HG03521 (cell line): ENCODE data around the gene PLCB1.

Experiments
- ATAC-seq: cut with Tn5 transposase; IDR thresholded peaks from one replicate; pipeline ENCODE4 v1.9.1; 2021; ENCODE audit warnings: mild to moderate bottlenecking, moderate library complexity; ENCODE audit not compliant: unreplicated experiment

The PLCB1 gene

DNA sequence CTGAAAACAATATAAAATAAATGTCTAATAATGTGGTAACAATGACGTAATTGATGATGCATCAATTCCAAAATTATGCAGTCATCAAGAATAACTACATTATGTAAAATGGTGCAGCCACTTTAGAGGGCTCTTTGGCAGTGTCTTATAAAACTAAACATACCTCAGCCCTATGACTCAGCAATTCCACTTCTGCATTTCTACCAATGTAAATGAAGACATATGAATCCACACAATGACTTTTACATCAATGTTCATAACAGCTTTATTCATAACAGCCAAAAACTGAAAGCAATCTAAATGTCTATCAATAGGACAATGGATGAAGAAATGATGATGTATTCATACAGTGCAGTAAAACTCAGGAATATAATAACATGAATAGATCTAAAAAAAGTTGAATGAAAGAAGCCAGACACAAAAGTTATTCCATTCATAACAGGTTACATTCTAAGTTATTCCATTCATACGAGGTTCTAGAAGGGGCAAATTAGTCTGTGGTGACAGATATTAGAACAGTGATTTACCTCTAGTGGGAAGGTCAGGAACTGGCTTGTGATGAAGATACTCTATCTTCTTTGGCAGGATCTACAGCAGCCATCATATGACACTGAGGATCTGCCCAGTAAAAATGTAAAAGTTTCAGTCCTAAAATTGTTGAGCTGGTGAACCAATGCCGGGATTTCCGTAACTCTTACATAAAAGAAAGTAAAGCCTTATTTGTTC lies 396.1 kb downstream of the PLCB1 start:
- ATAC-seq = no peak

DNA sequence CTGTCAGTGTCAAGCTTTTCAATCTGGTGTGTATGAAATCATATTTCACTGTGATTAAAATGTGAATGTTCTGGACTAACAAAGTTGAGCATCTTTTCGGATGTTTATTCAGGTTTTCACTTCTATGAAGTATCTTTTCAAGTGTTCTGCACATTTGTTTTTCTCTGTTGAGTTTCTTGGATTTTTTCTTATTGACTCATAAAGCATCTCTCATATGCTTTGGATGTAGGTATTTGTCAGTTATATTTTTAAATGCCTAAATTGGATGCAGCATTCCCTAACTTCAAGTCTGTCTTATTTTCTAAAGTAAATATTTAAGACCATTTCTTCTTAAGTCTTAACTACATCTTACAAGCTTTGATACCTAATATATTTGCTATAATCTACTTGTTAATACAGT lies 398.0 kb downstream of the PLCB1 start:
- ATAC-seq = no peak

- ATAC-seq = no peak
Observed at GRCh38 chr20:8532169-8532568, 400.1 kb downstream of the PLCB1 start.

DNA sequence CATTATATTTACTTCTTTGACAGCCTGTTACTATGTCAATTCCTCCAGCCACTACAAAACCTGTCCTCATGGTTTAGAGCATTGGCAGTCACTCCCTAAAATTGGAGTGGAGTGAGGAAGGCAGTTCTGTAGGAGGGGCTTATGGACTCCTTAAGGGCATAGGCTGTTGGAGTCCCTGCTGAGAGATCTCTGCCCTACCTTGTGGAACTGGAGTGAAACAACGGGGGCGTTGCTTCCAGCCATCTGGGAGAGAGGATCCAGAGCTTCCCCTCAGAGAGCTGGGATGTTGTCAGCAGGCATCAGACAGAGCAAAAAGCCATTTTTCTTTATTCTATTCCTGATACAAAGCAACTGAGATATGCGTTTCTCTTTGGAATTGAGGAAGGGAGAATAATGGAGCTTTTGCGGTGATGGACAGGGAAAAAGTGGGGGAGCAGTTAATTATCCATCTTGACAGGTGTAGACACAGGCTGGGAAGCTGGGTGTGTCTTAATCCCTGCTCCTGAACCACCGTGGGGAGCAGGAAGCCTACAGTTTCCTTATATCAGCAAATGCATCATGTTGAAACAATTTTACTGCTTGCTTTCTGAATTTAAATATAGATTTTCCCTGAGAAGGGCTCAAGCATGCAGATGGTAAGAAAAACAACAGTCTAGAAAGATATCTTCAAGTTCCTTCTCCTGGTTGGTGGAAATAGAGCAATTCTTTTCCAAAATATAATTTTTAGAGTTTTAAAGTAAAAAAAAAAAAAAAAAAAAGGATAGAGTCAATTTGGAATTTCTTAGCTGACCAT lies 402.5 kb downstream of the PLCB1 start:
- no peak for ATAC-seq

DNA sequence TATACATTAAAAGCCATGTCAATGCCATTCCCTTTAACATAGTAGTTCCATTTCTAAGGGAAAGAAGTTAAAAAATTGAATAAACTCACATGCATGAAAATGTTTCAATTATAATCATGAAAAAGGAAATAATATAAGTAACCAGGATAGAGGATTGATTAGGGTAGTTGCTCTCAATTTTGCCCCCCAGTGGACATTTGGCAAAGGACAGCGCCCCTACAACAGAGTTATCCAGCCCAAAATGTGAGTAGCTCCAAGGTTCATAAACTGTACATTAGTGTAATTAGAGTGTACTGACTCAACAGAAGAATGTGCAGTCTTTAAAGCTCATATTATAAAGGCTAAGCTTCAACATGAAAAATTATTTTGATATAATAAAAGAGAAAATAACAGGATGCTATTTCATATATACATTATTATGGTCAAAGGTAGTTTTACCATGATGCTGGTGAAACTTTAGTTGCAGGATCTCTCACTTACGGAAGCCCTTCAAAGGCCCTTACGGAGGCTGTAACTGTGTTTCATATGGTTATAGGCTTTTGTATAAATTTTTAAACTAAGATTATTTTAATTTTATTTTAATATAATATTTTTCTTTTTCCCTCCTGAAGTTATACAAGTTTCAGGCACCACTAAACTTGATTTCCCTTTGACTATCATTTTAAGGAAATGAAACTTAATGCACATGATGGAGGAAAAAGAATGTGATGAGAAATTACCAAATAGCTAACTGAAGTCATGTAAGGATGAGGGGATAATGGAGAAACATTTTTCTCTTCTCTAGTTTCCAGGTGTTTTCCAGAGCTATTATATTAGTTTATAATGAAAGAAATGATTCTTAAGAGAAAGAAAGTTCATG lies 403.6 kb downstream of the PLCB1 start:
- no peak for ATAC-seq

- no peak for ATAC-seq
Observed at GRCh38 chr20:8536262-8536618, 404.2 kb downstream of the PLCB1 start.

DNA sequence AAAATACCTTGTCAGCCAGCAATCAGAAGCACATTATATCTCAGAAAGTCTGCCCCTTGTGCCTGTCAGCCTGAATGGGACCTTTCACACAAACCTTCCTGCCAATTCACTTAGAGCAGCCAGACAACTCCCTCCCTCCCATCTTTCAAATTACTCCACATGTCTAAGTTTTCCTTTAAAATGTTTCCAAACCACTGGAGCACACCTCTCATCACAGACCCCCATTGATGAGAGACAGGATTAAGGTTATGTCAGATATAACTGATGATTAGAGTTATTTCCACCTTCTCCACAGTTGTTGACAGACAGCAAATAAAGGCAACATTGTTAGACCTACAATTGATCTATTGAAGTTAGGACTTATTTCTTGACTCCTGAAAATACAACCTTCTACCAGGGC lies 408.4 kb downstream of the PLCB1 start:
- no peak for ATAC-seq

GRCh38 chr20:8542110-8542486 lies 410.0 kb downstream of the PLCB1 start:
- ATAC-seq = no peak

GRCh38 chr20:8545212-8545611 lies 413.1 kb downstream of the PLCB1 start:
- ATAC-seq = no peak

DNA sequence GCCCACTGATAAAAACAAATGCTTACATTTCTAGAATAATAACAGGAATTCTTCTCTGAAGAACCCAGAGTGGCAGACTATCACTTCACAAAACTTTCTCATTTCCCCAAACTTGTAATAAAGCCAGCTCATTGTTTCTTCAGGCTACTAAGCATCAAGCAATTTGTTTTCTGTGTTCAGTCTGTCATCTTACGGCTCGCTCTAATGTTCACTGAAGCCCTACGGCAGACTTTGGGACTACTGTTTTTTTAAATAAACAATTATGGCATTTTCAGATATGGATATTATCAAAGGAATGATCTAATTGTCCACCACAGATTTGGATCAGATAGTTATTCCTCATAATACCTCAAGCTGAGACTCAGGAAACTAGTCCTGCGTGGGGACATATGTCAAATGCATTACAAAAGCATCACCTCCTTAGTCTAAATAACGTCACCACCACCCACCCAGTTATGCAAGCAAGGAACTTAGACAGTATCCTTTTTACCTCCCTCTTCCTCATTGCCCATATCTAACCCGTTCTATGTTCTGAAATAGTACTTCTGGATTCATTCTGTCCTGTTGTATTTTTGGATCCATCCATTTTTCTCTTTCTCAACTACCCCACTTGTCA lies 415.1 kb downstream of the PLCB1 start:
- no peak for ATAC-seq

DNA sequence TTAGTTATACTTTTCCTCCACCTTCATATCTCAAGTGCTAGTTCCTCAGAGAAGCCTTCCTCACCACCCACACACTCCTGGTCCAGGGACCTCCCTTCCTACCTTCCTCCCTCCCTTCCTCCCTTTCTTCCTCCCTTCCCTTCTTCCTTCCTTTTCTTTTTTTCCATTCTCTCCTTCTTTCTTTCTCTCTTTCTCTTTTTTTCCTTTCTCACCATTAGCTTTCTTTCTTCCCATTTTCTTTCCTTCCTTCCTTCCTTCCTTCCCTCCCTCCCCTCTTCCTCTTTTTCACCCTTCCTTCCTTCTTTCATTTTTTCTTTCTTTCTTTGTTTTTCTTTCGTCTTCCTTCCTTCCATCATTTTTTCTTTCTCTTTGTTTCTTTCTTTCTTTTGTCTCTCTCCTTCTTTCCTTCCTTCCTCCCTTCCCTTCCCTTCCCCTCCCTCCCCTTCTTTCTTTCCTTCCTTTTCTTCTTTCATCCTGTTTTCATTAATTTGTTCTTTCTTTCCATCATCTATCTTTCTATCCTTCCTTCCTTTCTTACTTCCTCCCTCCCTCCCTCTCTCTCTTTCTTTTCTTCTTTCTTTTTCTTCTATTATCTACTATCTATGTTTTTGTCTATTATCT lies 416.0 kb downstream of the PLCB1 start:
- ATAC-seq = no peak

- ATAC-seq = no peak
Observed at GRCh38 chr20:8549192-8549591, 417.1 kb downstream of the PLCB1 start.

DNA sequence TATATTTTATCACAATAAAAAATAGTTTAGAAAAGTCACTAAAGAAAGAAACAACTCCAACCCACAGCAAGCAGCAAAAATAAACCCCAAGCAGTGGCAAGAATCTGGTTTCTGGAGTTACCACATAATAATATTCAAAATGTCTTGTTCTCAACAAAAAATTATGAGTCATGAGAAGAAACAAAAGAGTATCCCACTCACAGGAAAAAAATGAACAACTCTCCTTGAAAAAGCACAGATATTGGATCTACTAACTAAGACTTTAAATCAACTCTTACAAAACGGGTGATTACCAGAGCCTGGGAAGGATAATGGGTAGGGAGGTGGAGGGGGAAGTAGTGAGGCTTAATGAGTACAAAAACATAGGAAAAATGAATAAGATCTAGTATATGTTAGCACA lies 425.6 kb downstream of the PLCB1 start:
- no peak for ATAC-seq

DNA sequence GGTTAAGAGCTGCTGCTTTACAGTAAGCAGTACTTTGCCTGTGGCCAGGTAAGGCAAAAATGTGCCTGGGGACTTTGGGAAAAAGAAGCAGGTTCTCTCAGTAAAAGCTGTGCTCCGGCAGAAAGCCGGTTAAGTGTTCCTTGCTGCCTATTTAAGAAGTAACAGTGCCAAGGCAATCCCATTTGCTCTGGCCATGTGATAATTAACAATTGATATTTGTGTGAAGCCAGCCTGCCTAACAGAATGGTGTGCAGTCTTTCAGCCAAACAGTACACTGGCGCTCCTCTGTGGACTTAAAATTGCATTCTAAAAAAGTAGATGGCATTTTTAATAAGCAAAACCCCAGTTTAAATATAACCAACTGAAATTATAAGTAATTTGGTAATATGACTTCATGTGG lies 430.3 kb downstream of the PLCB1 start:
- no peak for ATAC-seq

DNA sequence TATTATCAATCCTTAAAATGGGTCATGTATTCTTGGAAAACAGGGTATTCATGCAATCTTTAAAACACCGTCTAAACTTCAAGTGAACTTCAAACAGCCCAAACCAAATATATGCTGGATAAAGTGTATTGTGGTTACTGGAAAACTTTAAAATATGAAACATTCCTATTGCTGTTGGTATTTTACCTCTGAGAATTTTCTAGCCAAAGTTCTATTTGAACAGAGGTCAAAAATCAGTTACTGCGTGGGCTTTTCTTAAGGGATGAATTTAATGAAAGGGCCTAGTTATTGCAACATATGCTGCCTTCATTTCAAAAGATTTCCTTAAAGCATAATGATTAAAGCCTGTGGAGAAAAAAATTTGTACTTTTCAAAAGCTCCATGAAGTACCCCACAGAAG lies 436.0 kb downstream of the PLCB1 start:
- no peak for ATAC-seq

DNA sequence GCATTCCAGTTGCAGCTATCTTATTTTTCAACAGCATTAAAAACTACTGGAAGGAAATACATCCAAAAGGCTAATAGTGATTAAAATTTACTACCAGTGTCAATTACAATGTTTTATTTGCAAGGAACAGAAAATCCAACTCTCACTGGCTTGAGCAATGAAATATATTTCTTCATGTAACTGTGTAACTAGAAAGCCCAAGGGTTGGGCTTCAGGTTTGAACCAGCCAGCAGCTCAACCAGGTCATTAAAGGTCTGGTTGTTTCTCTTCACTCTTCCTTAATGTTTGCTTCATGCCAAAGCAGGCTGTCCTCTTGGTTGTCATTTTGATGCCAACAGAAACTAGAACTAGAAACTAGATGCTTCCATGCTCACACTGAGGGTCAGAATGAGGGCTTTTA lies 437.7 kb downstream of the PLCB1 start:
- no peak for ATAC-seq

DNA sequence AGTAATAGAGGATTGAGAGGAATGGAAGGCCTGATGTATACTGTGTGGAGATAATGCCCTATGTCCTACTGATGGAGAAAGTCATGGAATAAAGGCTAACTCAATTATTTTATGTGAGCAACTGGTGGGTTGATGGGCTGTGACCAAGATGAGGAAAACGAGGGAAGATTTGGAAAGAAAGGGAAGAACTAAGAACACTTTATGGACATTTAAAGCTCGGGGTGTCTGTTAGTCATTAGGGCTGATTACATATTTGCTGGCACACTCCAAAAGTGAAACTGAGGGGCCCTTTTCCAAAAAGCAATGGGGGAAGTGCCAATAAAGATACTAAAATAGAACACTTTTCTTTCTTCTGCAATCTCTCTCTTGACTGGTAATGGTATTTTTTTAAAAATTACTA lies 439.5 kb downstream of the PLCB1 start:
- no peak for ATAC-seq

DNA sequence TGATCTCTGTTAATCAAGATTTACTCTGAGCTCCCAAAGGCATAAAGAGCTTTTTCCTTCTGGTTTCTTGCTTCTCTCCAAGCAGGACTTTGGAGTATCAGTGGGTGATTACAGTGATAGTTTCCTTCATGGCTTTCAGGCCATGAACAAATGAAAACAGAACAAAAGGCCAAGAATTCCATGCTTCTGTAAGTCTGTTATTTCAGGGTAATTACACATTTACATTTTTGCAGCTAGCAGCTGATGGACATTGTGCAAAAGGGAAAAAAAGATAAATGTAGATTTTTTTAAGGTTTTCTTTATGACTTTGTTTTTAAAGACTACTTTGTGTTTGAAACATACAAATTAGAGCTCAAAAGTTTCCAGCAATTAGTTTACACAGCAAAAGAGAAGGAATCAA lies 441.6 kb downstream of the PLCB1 start:
- ATAC-seq = no peak

DNA sequence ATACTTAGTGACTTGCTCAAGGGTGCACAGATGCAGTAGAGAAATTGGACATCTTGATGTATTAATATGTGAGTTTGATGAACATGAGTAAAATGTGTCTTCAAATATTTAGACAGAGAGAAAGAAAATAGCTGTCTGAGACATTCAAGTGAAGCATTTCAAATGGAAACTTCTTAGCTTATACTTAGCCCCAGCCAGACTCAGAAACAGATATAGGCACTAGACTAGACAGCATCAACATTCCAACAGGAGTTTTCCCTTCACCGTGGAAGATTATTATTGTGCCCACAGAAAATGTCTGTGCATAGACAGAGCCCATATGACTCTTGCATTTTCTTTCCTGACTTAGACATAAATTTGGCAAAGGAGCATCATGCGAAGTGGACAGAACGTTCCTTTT lies 443.0 kb downstream of the PLCB1 start:
- ATAC-seq = no peak

DNA sequence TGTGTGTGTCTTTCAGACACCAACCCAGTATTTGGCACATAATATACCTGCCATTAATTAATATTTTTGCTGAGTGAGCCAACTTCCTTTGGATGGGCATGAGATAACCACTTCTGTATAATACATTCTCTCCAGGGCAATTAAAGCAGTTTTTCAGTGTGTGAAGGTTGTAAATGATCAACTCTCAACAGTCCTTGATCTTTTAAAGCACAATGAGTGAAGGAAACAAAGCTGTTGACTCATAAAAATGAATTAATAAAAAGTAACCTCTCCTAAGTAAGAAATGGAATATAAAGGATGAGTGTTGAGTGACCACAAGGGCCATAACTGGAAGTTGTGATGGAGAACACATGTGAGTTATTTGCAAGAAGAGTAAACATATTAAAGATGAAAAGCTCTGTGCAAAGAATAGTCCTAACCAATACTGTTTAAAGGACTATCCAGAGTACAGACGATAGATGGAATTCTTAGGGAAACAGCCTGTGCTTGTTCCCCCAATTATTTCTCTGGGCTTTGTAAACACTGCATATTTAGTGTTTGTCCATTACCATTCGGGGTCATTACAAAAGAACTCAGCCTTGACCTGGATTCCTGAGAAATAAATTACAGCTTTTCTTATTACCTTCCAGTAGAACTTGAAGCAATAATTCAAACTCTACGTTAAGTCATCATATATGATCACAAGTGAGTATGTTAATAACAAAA lies 446.2 kb downstream of the PLCB1 start:
- no peak for ATAC-seq
